CD4-positive, alpha-beta T cell treated with Interferon alpha-2 for 1 hour (primary cell): ENCODE data around the gene ZNF280C.
"Not testable (repeated sequence)": the region's sequence is repeated elsewhere in the genome, so short reads cannot be mapped to it uniquely, and the experiment has no call there.

Source experiments
- DNase-seq, 2 donors: peaks; one replicate each; pipeline ENCODE4 v3.0.0-alpha.2; 2020 to 2022

The ZNF280C gene

DNA sequence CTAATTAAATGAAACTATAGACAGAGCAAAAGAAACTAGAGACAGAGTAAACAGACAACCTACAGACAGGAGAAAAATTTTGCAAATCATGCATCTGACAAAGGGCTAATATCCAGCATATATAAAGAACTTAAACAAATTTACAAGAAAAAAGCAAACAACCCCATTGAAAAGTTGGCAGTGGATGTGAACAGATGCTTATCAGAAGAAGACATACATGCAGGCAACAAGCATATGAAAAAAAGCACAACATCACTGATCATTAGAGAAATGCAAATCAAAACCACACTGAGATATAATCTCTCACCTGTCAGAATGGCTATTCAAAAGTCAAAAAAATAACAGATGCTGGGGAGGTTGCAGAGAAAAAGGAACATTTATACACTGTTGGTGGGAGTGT, 14.8 kb downstream of the ZNF280C start:
- DNase-seq = no peak

DNA sequence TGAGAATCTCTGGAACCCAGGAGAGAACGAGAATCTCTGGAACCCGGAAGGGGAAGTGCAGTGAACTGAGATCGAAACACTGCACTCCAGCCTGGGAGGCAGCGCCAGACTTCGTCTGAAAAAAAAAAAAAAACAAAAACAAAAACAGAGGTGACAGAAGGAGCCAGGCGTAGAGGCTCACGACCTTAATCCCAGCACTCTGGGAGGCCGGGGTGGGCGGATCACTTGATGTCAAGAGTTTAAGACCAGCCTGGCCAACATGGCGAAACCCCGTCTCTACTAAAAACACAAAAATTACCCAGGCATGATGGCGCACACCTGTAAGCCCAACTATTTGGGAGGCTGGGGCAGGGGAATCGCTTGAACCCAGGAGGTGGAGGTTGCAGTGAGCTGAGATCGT, 17.0 kb downstream of the ZNF280C start:
- no peak for DNase-seq

DNA sequence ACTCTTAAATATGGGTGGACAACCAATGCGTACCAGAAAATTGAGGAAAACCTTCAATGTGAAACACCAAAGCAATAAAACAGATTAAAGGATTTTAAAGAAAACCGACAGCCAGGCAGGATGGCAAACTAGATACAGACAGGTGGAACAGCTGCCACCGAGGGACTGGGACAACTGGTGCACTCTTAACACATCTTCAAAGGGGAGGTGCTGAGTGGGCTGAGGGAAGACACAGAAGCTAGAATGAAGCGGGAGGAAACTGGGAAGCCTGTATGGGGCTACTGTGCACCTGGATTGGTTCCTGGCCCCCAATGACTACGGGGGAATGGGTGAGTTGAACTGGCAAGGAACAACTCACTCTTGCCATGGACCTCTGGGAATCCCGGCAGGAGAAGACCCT, 20.7 kb downstream of the ZNF280C start:
- no peak for DNase-seq

GRCh38 chrX:130246084-130246483, 22.6 kb downstream of the ZNF280C start:
- DNase-seq = no peak

GRCh38 chrX:130245441-130245840, 23.3 kb downstream of the ZNF280C start:
- DNase-seq = no peak

DNA sequence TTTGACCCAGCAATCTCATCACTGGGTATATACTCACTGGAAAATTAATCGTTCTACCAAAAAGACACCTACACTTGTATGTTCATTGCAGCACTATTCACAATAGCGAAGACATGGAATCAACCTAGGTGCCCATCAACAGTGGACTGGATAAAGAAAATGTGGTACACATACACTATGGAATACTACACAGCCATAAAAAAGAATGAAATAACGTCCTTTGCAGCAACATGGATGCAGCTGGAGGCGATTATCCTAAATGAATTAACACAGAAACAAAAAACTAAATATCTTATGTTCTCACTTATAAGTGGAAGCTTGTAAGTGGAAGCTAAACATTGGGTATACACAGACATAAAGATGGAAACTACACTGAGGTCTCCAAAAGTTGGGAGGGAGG, 37.5 kb downstream of the ZNF280C start:
- DNase-seq = not testable (repeated sequence)

GRCh38 chrX:130228871-130229270, 39.8 kb downstream of the ZNF280C start:
- DNase-seq = no peak

DNA sequence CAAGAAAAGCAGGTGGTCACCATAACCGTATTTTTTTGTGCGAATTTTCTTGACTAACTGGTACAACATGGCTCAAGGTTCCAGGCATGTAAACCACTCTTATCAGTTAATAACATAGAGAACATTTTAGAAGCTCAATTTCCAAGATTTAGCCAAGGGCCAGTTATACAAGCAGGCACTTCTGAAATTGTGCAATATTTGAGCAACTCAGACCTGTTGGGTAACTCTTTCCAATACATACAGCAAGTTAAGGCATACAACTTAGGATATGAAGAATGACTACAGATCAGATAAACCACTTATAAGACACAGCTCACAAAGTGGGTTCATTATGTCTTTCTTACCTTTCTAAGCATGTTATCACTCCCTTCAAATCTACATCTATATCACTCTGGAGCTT, 43.9 kb downstream of the ZNF280C start:
- no peak for DNase-seq

GRCh38 chrX:130216320-130216719, 52.4 kb downstream of the ZNF280C start:
- peak in 1 of 2 donors; percentile 26 for DNase-seq

DNA sequence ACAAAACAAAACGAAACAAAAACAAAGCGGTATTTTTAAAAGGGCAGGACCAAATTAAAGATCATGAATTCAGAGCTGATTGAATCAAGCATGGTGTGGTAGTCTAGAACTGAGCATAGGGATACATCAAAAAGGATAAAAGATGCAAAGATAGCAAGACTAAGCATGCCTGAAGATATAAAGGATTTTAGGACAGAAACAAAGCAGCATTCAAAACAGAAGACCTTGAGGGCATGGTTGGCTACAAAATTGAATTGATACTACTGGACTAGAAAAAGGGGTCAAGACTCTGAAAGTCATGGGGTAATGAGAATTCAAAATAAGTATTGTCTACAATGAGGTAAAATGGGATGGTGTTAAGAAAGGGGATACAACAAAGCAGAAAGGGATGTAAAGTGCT, 55.3 kb downstream of the ZNF280C start:
- no peak for DNase-seq

DNA sequence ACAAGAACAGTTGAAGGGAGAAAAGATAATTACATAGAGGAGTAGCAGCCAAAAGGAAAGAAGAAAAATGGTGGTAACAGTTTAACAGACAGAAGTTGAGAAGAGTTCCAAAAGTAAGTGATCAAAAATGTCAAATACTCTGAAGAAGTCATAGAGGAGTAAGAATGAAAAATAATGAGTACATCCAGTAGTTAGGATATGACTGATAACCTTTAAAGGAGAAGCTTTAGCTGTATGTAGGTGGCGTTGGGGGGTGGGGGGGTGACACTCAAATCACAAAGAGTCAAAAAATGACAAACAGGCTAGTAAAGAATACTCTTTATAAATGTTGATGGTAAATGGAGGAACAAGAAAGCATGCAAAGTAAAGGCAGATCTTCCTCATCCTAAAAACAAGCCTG, 56.3 kb downstream of the ZNF280C start:
- DNase-seq = no peak

- DNase-seq = no peak
Measured at GRCh38 chrX:130211415-130212186, 57.1 kb downstream of the ZNF280C start.

DNA sequence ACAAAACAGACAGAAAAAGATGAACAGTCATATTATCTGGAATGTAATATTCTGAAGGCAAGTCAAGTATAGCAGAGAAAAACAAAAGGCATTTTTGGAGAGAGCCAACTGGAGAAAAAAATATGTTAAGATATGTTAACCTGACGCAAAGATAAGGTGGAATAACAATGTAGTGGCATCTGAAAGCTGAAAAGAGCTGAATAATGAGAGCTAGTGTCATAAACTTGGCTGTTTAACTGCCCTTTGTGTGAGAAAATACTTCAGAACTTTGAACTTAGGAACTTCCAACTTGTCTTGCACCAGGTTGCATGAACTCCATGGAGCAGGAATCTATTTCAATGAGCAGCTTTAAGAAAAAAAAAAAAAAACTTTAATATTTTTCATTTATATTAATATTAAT, 64.1 kb downstream of the ZNF280C start:
- no peak for DNase-seq

GRCh38 chrX:130197464-130197863, 71.2 kb downstream of the ZNF280C start:
- DNase-seq = no peak

DNA sequence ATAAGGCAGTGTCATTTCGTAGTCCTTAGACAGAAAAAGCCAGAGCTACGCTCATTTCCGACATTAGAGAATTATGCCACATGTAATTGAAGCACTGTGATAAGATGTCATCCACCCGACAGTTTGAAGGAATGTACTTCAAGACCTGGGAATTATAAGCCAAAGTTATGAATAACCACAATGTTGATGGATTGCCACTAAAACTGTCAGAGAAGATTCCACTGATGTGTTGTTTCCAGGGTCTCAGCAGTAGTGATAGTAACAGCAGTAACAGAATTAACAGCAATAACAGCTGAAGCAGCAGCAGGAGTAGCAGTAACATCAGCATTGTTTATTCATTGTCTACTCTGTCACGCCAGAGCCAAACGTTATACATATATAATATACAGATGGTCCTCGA, 72.2 kb downstream of the ZNF280C start:
- no peak for DNase-seq

GRCh38 chrX:130190801-130191200, 77.9 kb downstream of the ZNF280C start:
- DNase-seq = no peak

DNA sequence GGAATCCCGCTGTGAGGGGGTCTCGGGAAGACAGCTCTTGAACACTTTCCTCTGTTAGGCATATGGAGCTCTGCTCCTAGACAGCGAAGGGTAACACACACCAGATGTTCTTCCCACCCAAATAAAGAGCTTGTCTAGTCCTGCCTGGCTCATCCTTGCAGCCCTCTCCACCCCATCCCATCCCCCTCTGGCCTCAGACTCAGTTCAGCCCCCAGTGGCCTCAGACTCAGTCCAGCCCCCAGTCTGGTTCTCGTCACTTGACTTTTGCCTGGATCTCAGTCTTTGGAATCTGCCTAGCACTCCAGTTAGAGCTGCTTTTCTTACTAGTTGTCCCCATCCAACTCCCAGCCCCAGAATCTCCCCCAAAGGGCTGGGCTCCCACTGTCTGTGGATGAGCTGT, 82.0 kb downstream of the ZNF280C start:
- no peak for DNase-seq

- no peak for DNase-seq
Measured at GRCh38 chrX:130184857-130185256, 83.8 kb downstream of the ZNF280C start.

DNA sequence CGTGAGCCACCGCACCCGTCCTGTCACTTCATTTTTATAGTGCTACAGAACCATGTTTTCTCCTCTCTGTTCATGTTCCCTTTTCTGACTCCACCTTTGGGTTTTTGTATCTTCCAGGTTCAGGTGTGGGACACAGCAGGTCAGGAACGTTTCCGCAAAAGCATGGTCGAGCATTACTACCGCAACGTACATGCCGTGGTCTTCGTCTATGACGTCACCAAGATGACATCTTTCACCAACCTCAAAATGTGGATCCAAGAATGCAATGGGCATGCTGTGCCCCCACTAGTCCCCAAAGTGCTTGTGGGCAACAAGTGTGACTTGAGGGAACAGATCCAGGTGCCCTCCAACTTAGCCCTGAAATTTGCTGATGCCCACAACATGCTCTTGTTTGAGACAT, 84.5 kb downstream of the ZNF280C start:
- DNase-seq = no peak

GRCh38 chrX:130179579-130180215, 89.0 kb downstream of the ZNF280C start:
- DNase-seq = peak in 1 of 2 donors; percentile 7

GRCh38 chrX:130179170-130179569, 89.5 kb downstream of the ZNF280C start:
- DNase-seq = no peak

DNA sequence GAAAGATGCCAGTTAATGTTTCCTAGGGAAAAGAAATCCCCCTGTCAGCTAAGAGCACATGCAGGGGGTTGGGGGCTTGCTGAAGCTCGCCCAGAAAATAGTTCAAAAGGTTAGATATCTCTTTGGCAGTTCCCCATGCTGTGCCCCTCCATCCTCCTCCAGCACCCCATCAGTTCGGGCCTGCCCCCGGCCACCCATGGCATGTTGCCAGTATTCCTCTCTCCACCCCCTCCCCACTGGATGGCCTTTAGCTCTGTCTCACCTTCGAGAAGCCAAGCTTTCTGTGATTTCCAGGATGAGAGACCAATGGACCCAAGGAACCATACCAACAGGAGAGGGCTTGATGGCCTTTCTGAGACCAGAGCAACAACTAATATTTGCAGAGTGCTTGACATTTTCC, 91.8 kb downstream of the ZNF280C start:
- no peak for DNase-seq

- no peak for DNase-seq
Measured at GRCh38 chrX:130176354-130176776, 92.3 kb downstream of the ZNF280C start.

GRCh38 chrX:130174937-130175336, 93.8 kb downstream of the ZNF280C start:
- DNase-seq = no peak
